Measurements from ENCODE around the gene SETMAR.

SETMAR gene

GRCh38 chr3:4355401-4356219, 52.4 kb downstream of the SETMAR start:
- no peak for DNase-seq

- DNase-seq, result no peak
Measured at GRCh38 chr3:4356220-4356540, 53.0 kb downstream of the SETMAR start.

- no peak for DNase-seq
Measured at GRCh38 chr3:4356546-4357410, 53.6 kb downstream of the SETMAR start.

GRCh38 chr3:4358273-4358672, 55.1 kb downstream of the SETMAR start:
- DNase-seq, result no peak

GRCh38 chr3:4359805-4360502, 56.8 kb downstream of the SETMAR start:
- DNase-seq, result no peak

- no peak for DNase-seq
Measured at GRCh38 chr3:4360817-4361216, 57.6 kb downstream of the SETMAR start.

- DNase-seq, result no peak
Measured at GRCh38 chr3:4362523-4362922, 59.4 kb downstream of the SETMAR start.

Data from COR-L47 (cell line).